ENCODE measurements around the gene KCNK1.

- TF ChIP-seq YY1 (IDR thresholded peaks at IDR 0.05; ENCODE audit: insufficient read depth, insufficient read length) = no peak
- TF ChIP-seq ZNF274 (IDR thresholded peaks at IDR 0.05; ENCODE audit: low read depth, low read length) = no peak
- TF ChIP-seq SUZ12 (IDR thresholded peaks at IDR 0.05; ENCODE audit: extremely low read depth, insufficient read depth, insufficient read length) = no peak
These were observed 22.6 kb downstream of the KCNK1 start for GRCh38 chr1:233636503-233636877.
